ENCODE data around the gene SCN5A. TPM values are rescaled to one million over a fixed set of nuclear protein-coding genes. Genes with fewer than 3 reads are reported as not detected.

The SCN5A gene
- total and polyA plus RNA-seq, 3 donors from 2014 or later, result 0.63 to 0.99 (median 0.73) TPM

GRCh38 chr3:38605981-38606380 lies 43.5 kb downstream of the SCN5A start:
- intact Hi-C loops (cut with DNase I; ENCODE audit: low total_unique reads), result no loop called here

DNA sequence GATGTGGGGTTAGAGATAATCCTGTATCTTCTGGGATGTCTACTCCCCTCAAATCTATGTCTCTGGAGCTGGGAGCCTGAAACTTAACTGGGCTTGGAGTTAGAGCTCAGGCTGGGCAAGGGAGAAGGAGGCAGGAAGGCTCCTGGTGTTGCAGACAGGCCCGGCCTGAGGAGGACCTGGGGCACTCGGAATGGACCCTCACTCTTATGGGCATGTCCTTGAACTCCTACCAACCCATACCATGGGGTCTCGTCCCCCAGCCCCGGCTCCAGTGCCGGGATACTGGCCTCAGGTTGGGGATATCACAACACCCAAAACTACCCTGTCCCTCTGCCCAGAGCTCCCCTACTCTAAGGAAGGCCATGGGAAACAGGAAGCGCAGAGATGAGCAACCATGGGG lies 45.2 kb downstream of the SCN5A start:
- Histone ChIP-seq H3K4me1 (no peaks in the 10 kb centered on the region), H3K4me3 (no peak overlapping the region), H3K27ac (no peak overlapping the region), H3K9me3 (no peaks in the 10 kb centered on the region), H3K27me3 (no peaks in the 10 kb centered on the region), H3K36me3 (ENCODE audit: low read depth, missing control alignments) (no peaks in the 10 kb centered on the region)
- 91 to 93% methylated on average over 5 to 6 of the region's 6 CpGs for WGBS, 2 donors
- no peak for DNase-seq
- intact Hi-C loops (cut with DNase I; ENCODE audit: low total_unique reads), result no loop called here
- no peak for TF ChIP-seq POLR2A (IDR thresholded peaks at IDR 0.05)
- TF ChIP-seq CTCF (IDR thresholded peaks at IDR 0.05), result no peak

More at GRCh38 chr3:38605981-38606380, 43.5 kb downstream of the SCN5A start:
- no peak for DNase-seq
- Histone ChIP-seq H3K27me3 (no peaks in the 10 kb centered on the region), H3K36me3 (ENCODE audit: low read depth, missing control alignments) (no peaks in the 10 kb centered on the region), H3K9me3 (no peaks in the 10 kb centered on the region), H3K4me1 (no peaks in the 10 kb centered on the region), H3K4me3 (no peak overlapping the region), H3K27ac (no peak overlapping the region)
- WGBS, 2 donors, result 91 to 100% methylated on average over 5 to 7 of the region's 7 CpGs
- TF ChIP-seq POLR2A (IDR thresholded peaks at IDR 0.05), result no peak
- no peak for TF ChIP-seq CTCF (IDR thresholded peaks at IDR 0.05)

DNA sequence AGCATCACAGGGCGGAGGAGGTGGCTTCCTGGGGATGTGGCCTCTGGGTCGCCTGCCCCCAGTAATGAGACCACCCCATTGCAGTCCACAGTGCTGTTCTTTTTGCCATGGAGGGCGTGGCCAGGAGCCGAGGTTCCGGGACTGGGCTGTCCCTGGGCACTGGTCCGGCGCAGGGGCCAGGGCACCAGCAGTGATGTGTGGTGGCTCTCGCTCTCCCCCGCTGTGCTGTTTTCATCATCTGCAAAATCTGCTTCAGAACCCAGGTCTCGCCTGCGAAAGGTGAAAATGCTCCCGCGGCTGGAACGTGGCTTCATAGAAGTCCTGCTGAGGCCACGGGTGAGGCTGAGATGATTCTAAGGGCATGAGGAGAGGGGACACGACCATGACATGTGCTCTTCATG lies 45.8 kb downstream of the SCN5A start:
- Histone ChIP-seq H3K27ac (no peak overlapping the region), H3K27me3 (no peaks in the 10 kb centered on the region), H3K4me3 (no peak overlapping the region), H3K9me3 (no peaks in the 10 kb centered on the region), H3K4me1 (no peaks in the 10 kb centered on the region), H3K36me3 (ENCODE audit: low read depth, missing control alignments) (no peaks in the 10 kb centered on the region)
- 93% methylated on average over 15 to 16 of the region's 16 CpGs for WGBS, 2 donors
- TF ChIP-seq CTCF (IDR thresholded peaks at IDR 0.05) (no peak), POLR2A (IDR thresholded peaks at IDR 0.05) (no peak)
- intact Hi-C loops (cut with DNase I; ENCODE audit: low total_unique reads), result no loop called here
- no peak for DNase-seq

- no peaks in the 10 kb centered on the region for H3K9me3 ChIP-seq
- H3K27me3 ChIP-seq, result no peaks in the 10 kb centered on the region
- DNase-seq, result no peak
- no peaks in the 10 kb centered on the region for H3K4me1 ChIP-seq
- no peak overlapping the region for H3K27ac ChIP-seq
- WGBS, 2 donors, result 83 to 92% methylated on average over 7 of the region's 7 CpGs
- TF ChIP-seq CTCF (IDR thresholded peaks at IDR 0.05) (no peak), POLR2A (IDR thresholded peaks at IDR 0.05) (no peak)
- intact Hi-C loops (cut with DNase I; ENCODE audit: low total_unique reads), result no loop called here
- no peak overlapping the region for H3K4me3 ChIP-seq
- H3K36me3 ChIP-seq (ENCODE audit: low read depth, missing control alignments), result no peaks in the 10 kb centered on the region
Measured at GRCh38 chr3:38602576-38603250, 46.8 kb downstream of the SCN5A start.

GRCh38 chr3:38601956-38602550 lies 47.4 kb downstream of the SCN5A start:
- no peaks in the 10 kb centered on the region for H3K27me3 ChIP-seq
- H3K36me3 ChIP-seq (ENCODE audit: low read depth, missing control alignments), result no peaks in the 10 kb centered on the region
- H3K9me3 ChIP-seq, result no peaks in the 10 kb centered on the region
- intact Hi-C loops (cut with DNase I; ENCODE audit: low total_unique reads), result no loop called here
- no peaks in the 10 kb centered on the region for H3K4me1 ChIP-seq
- WGBS, 2 donors, result 77 to 95% methylated on average over 3 of the region's 3 CpGs
- no peak overlapping the region for H3K27ac ChIP-seq
- no peak for TF ChIP-seq POLR2A (IDR thresholded peaks at IDR 0.05)
- TF ChIP-seq CTCF (IDR thresholded peaks at IDR 0.05), result no peak
- no peak for DNase-seq
- H3K4me3 ChIP-seq, result no peak overlapping the region
